HepG2 (cell line): ENCODE results near the gene PIGZ. TPM values are rescaled to one million over a fixed set of nuclear protein-coding genes. Genes with fewer than 3 reads are reported as not detected.

Source experiments
- ATAC-seq: fragments of 200-7000 bp; cut with Tn5 transposase; 3 replicates; pipeline ENCODE4 v1.9.1; 2020; ENCODE audit warnings: mild to moderate bottlenecking, moderate library complexity
- BruUV-seq: library from RNA; stranded (reverse); fragments of 400-500 nt; replicated peaks from 2 replicates; lab custom pipeline; 2021; lab: Mats Ljungman, UMichigan
- CTCF ChIA-PET: fragments of 300-600 bp; formaldehyde crosslinking; extraction: SDS; loops from one replicate; lab custom pipeline; 2021; ENCODE audit warnings: low total read pairs, inconsistent platforms, low intra/inter-chr PET ratio; lab: Yijun Ruan, JAX
- POLR2A ChIA-PET: fragments of 350-600 bp; sonication (Branson Sonifier 250); formaldehyde crosslinking; loops from one replicate; lab custom pipeline; 2020; ENCODE audit warnings: antibody characterized with exemption, inconsistent platforms; lab: Yijun Ruan, JAX
- DNase-seq: peaks from one replicate; pipeline ENCODE4 v3.0.0-alpha.2; 2015; ENCODE audit warnings: low spot score
- FAIRE-seq: peaks from 3 replicates; lab custom pipeline; 2011; peaks lifted over from hg19 to GRCh38; lab: Jason Lieb, UNC
- H2AFZ ChIP-seq: one replicate; pipeline ENCODE4 v1.6.1; 2011; ENCODE audit warnings: low read length, inconsistent platforms
- H3K27ac ChIP-seq: fragments of 300-600 bp; 3 replicates; pipeline ENCODE4 v1.8.0; 2011; ENCODE audit warnings: mixed run types, mild to moderate bottlenecking, mixed read lengths, low read length, inconsistent platforms; ENCODE audit not compliant: insufficient read depth; ENCODE audit errors: extremely low read length
- H3K27me3 ChIP-seq, 2 experiments: fragments of 200-600 bp in 1 of 2; 2 replicates in 1 of 2; 3 replicates in 1 of 2; pipeline versions ENCODE4 v1.6.0 to v1.8.0; 2011; ENCODE audit warnings: low read length in 2 of 2, mild to moderate bottlenecking in 2 of 2, moderate library complexity in 2 of 2, inconsistent platforms in 1 of 2; ENCODE audit not compliant: insufficient read depth in 2 of 2, control insufficient read depth in 1 of 2
- H3K36me3 ChIP-seq, 2 experiments: fragments of 200-600 bp in 1 of 2; replicated peaks in 1 of 2; 2 replicates in 1 of 2; 3 replicates in 1 of 2; pipeline versions ENCODE4 v1.5.1 to v1.8.0; 2011; ENCODE audit warnings: low read length in 2 of 2, inconsistent platforms in 1 of 2; ENCODE audit not compliant: insufficient read depth in 2 of 2, control insufficient read depth in 1 of 2
- H3K4me1 ChIP-seq: 2 replicates; pipeline ENCODE4 v1.5.1; 2012; ENCODE audit warnings: low read length, inconsistent platforms; ENCODE audit not compliant: insufficient read depth
- H3K4me2 ChIP-seq: 2 replicates; pipeline ENCODE4 v1.6.0; 2011; ENCODE audit warnings: low read depth, low read length, inconsistent platforms
- H3K4me3 ChIP-seq, 3 experiments: fragments of 200-600 bp in 1 of 3; sonication (generic), shearing (Covaris generic) in 1 of 3; replicated peaks in 1 of 3; 2 replicates each; pipeline ENCODE4 v1.5.1; 2011 to 2016; ENCODE audit warnings: low read length in 3 of 3, inconsistent platforms in 2 of 3, low read depth in 2 of 3, mild to moderate bottlenecking in 2 of 3, control low read depth in 1 of 3, mixed read lengths in 1 of 3; ENCODE audit not compliant: insufficient read depth in 1 of 3
- H3K79me2 ChIP-seq: one replicate; pipeline ENCODE4 v1.6.1; 2011; ENCODE audit warnings: low read length, inconsistent platforms; ENCODE audit not compliant: insufficient read depth
- H3K9ac ChIP-seq: 2 replicates; pipeline ENCODE4 v1.6.0; 2011; ENCODE audit warnings: mild to moderate bottlenecking, low read depth, low read length, inconsistent platforms; ENCODE audit not compliant: insufficient read depth
- H3K9me3 ChIP-seq: 2 replicates; pipeline ENCODE4 v1.5.1; 2012; ENCODE audit warnings: mild to moderate bottlenecking, low read length
- H4K20me1 ChIP-seq: 2 replicates; pipeline ENCODE4 v1.6.0; 2011; ENCODE audit warnings: inconsistent platforms, mild to moderate bottlenecking, low read length, moderate library complexity; ENCODE audit not compliant: insufficient read depth
- CBX5 ChIP-seq: sonication (generic); formaldehyde crosslinking; IDR thresholded peaks from 2 replicates; pipeline ENCODE4 v1.4.0; 2020; ENCODE audit warnings: missing genetic modification reagents, borderline replicate concordance
- HMG20B ChIP-seq: conservative IDR thresholded peaks from 2 replicates; pipeline ENCODE4 v1.6.1; 2016; ENCODE audit warnings: missing genetic modification reagents, missing compliant biosample characterization
- PAF1 ChIP-seq: IDR thresholded peaks from 2 replicates; pipeline ENCODE4 v1.6.1; 2016; ENCODE audit warnings: missing genetic modification reagents, missing compliant biosample characterization
- SOX13 ChIP-seq, 3 experiments: fragments of 450-650 bp in 1 of 3; sonication (generic) in 1 of 3; formaldehyde crosslinking in 1 of 3; IDR thresholded peaks in 2 of 3; conservative IDR thresholded peaks in 1 of 3; 2 replicates each; pipeline versions ENCODE4 v1.5.0 to v1.6.1; 2016 to 2020; ENCODE audit warnings: antibody characterized with exemption in 1 of 3, mild to moderate bottlenecking in 1 of 3, missing compliant biosample characterization in 1 of 3, missing genetic modification reagents in 1 of 3, moderate library complexity in 1 of 3
- SP4 ChIP-seq: sonication (generic); formaldehyde crosslinking; IDR thresholded peaks from 2 replicates; pipeline ENCODE4 v1.8.1; 2023; ENCODE audit warnings: mild to moderate bottlenecking, missing genetic modification reagents
- TAF15 ChIP-seq: fragments of 200-400 bp; formaldehyde crosslinking; IDR thresholded peaks from one replicate; pipeline ENCODE4 v1.6.1; 2018; ENCODE audit warnings: mild to moderate bottlenecking, low read depth, low read length; ENCODE audit not compliant: poor library complexity, severe bottlenecking
- ZBTB26 ChIP-seq: IDR thresholded peaks from 2 replicates; pipeline ENCODE4 v1.6.1; 2016; ENCODE audit warnings: missing compliant biosample characterization, missing genetic modification reagents, borderline replicate concordance
- ZMYM4 ChIP-seq: sonication (generic); formaldehyde crosslinking; IDR thresholded peaks from 2 replicates; pipeline ENCODE4 v1.8.1; 2023; ENCODE audit warnings: mild to moderate bottlenecking, missing genetic modification reagents
- ZSCAN29 ChIP-seq: sonication (generic); formaldehyde crosslinking; conservative IDR thresholded peaks from 2 replicates; pipeline ENCODE4 v1.4.0; 2020; ENCODE audit warnings: mild to moderate bottlenecking, missing genetic modification reagents
- WGBS: methylation state at CpG from one replicate; pipeline ENCODE4 v1.1.6; 2017; ENCODE audit warnings: low lambda C conversion rate; 5-methylcytosine and 5-hydroxymethylcytosine counted together
- in situ Hi-C: cut with HindIII; loops from 2 replicates; pipeline ENCODE4 v1.10.0; 2017; ENCODE audit warnings: low pct_unique_long_range_greater_than_20kb; ENCODE audit not compliant: extremely low pct_ligation_motif_present
- intact Hi-C: fragments of 100-400 bp; cut with micrococcal nuclease; formaldehyde crosslinking; loops from one replicate; pipeline ENCODE4 v1.10.0; 2022; ENCODE audit not compliant: unreplicated experiment
- polyA plus RNA-seq, 8 experiments: library from polyadenylated mRNA; depleted of rRNA in 3 of 8; stranded (reverse) in 7 of 8; unstranded in 1 of 8; fragments of >200 nt; fragmentation: Illumina TruSeq in 4 of 8; extraction: Trizol in 4 of 8; gene quantifications; 2 replicates each; pipeline versions ENCODE4 v1.2.1 to v1.2.3, GENCODE V29; 2011 to 2016; ENCODE audit warnings: low read depth in 4 of 8, missing spikeins in 1 of 8, mixed read lengths in 1 of 8; ENCODE audit not compliant: insufficient read depth in 1 of 8
- total RNA-seq, 5 experiments: library from RNA; depleted of rRNA; stranded (reverse); fragments of >200 nt; fragmentation: Illumina TruSeq; extraction: Trizol; gene quantifications; 2 replicates each; pipeline ENCODE4 v1.2.3, GENCODE V29; 2016; ENCODE audit warnings: low read depth in 1 of 5

Gene PIGZ
- total and polyA plus RNA-seq, 2 of the 13 experiments (the other 11 are each of a cell fraction or from before 2014, with no cell fraction given) = 4.7 to 60.5 TPM

- Histone ChIP-seq H4K20me1 (no peaks in the 10 kb centered on the region), H3K4me3 (no peak overlapping the region), H2AFZ (no peak overlapping the region), H3K36me3 (peaks cover 4 to 14% of the 10 kb centered on the region in 2 experiments), H3K9ac (no peak overlapping the region), H3K9me3 (no peaks in the 10 kb centered on the region), H3K4me2 (no peak overlapping the region), H3K27me3 (no peaks in the 10 kb centered on the region), H3K27ac (no peak overlapping the region), H3K79me2 (no peaks in the 10 kb centered on the region), H3K4me1 (peaks cover 20% of the 10 kb centered on the region)
- ATAC-seq (no peak), DNase-seq (no peak), FAIRE-seq (no peak)
- in situ Hi-C loops = no loop called here
- ChIA-PET POLR2A (no interaction called here), CTCF (no interaction called here)
- BruUV-seq = no TSS peak
- intact Hi-C loops = no loop called here
- 95% methylated on average over 1 of the region's 1 CpG for WGBS
- TF ChIP-seq SOX13 (IDR thresholded peaks at IDR 0.05) = no peak
- no peak for TF ChIP-seq SOX13 (CRISPR knock-in tag; conservative IDR thresholded peaks at IDR 0.05 in 1 of 2, IDR thresholded peaks at IDR 0.05 in 1 of 2)
- TF ChIP-seq TAF15 = no peak
- no peak for TF ChIP-seq ZSCAN29 (CRISPR knock-in tag)
- TF ChIP-seq CBX5 (CRISPR knock-in tag) = no peak
- no peak for TF ChIP-seq ZBTB26 (CRISPR knock-in tag)
- no peak for TF ChIP-seq SP4 (CRISPR knock-in tag)
- TF ChIP-seq ZMYM4 (CRISPR knock-in tag) = no peak
- no peak for TF ChIP-seq PAF1 (CRISPR knock-in tag)
- TF ChIP-seq HMG20B (CRISPR knock-in tag) = no peak
These were observed 52.4 kb downstream of the PIGZ start for GRCh38 chr3:196916221-196916620.
